Measurements from ENCODE around the gene SYS1. TPM values are rescaled to one million over a fixed set of nuclear protein-coding genes. Genes with fewer than 3 reads are reported as not detected.

Gene SYS1
- total and polyA plus RNA-seq, 2 experiments from 2014 or later = 7.9 to 21.5 TPM

- TF ChIP-seq ETS1 (IDR thresholded peaks at IDR 0.05) (no peak), CTCF (conservative IDR thresholded peaks at IDR 0.05; ENCODE audit: low read depth in 2 of 2) (no peak), POLR2AphosphoS5 (IDR thresholded peaks at IDR 0.05; ENCODE audit: low read depth) (no peak), EZH2 (IDR thresholded peaks at IDR 0.05; ENCODE audit: low read depth, unreplicated experiment) (no peak)
These were observed 19.3 kb upstream of the SYS1 start (continued) for GRCh38 chr20:45343532-45344167.

GRCh38 chr20:45344168-45344860 is 18.6 kb upstream of the SYS1 start:
- no peaks in the 10 kb centered on the region for H4K20me1 ChIP-seq (replicated peaks; ENCODE audit: insufficient read depth)
- Mint-ChIP-seq H3K4me1 (peaks cover 83% of the 10 kb centered on the region), H3K4me3 (peak overlapping the region; percentile 27; the same call in 1 of the 3 replicates), H3K9me3 (no peaks in the 10 kb centered on the region), H3K27ac (peak overlapping the region; percentile 91), H3K36me3 (ENCODE audit: low read depth) (peaks cover 13% of the 10 kb centered on the region), H3K27me3 (ENCODE audit: insufficient read depth, low read depth, poor library complexity) (peaks cover 15% of the 10 kb centered on the region)
- peaks cover 74% of the 10 kb centered on the region for H3K4me1 ChIP-seq (ENCODE audit: insufficient read depth)
- no peak for DNase-seq (ENCODE audit: low spot score)
- peaks cover 9% of the 10 kb centered on the region; the same call in 1 of the 2 replicates for H3K27me3 ChIP-seq (ENCODE audit: insufficient read depth)
- no peak overlapping the region for H2AFZ ChIP-seq
- no peak for ATAC-seq
- H3K79me2 ChIP-seq (replicated peaks; ENCODE audit: insufficient read depth) = peaks cover 80% of the 10 kb centered on the region
- H3K4me2 ChIP-seq = peak overlapping the region; percentile 98
- H3K4me3 ChIP-seq = 0 out of 2 replicates have a peak overlapping the region, but pooled peaks have one; percentile 46
- 0 out of 2 replicates have a peak, but pooled peaks cover 8% of the 10 kb centered on the region for H3F3A ChIP-seq (replicated peaks; ENCODE audit: low read depth)
- TF ChIP-seq POLR2AphosphoS5 (IDR thresholded peaks at IDR 0.05; ENCODE audit: low read depth) (no peak), JUNB (IDR thresholded peaks at IDR 0.05; ENCODE audit: unreplicated experiment) (no peak), EZH2 (IDR thresholded peaks at IDR 0.05; ENCODE audit: low read depth, unreplicated experiment) (no peak), CREB1 (CRISPR knock-in tag; IDR thresholded peaks at IDR 0.05; ENCODE audit: low read depth) (no peak), ETS1 (IDR thresholded peaks at IDR 0.05) (no peak), REST (IDR thresholded peaks at IDR 0.05; ENCODE audit: unreplicated experiment) (no peak), NANOG (IDR thresholded peaks at IDR 0.05; ENCODE audit: borderline replicate concordance) (no peak), CTCF (conservative IDR thresholded peaks at IDR 0.05; ENCODE audit: low read depth in 2 of 2) (no peak)
- H3K27ac ChIP-seq (ENCODE audit: low read depth) = peak overlapping the region; percentile 96; the same call in 1 of the 2 replicates
- no peaks in the 10 kb centered on the region for H3K36me3 ChIP-seq (ENCODE audit: insufficient read depth)
- no peaks in the 10 kb centered on the region for H3K9me2 ChIP-seq (ENCODE audit: insufficient read depth)
